Stimulated activated CD4-positive, alpha-beta T cell treated with anti-CD3 and anti-CD28 coated beads, TNF-alpha, amount 100 ng/mL, for 48 hours (primary cell): ENCODE measurements around the gene AKAP12.
A peak's percentile ranks its signal among the peaks of the same experiment; 100 is the strongest.

Experiments used
- DNase-seq, 3 donors: peaks; one replicate each; pipeline ENCODE4 v3.0.0-alpha.2; 2020; ENCODE audit warnings: low read depth in 3 of 3

Gene AKAP12, protein sequence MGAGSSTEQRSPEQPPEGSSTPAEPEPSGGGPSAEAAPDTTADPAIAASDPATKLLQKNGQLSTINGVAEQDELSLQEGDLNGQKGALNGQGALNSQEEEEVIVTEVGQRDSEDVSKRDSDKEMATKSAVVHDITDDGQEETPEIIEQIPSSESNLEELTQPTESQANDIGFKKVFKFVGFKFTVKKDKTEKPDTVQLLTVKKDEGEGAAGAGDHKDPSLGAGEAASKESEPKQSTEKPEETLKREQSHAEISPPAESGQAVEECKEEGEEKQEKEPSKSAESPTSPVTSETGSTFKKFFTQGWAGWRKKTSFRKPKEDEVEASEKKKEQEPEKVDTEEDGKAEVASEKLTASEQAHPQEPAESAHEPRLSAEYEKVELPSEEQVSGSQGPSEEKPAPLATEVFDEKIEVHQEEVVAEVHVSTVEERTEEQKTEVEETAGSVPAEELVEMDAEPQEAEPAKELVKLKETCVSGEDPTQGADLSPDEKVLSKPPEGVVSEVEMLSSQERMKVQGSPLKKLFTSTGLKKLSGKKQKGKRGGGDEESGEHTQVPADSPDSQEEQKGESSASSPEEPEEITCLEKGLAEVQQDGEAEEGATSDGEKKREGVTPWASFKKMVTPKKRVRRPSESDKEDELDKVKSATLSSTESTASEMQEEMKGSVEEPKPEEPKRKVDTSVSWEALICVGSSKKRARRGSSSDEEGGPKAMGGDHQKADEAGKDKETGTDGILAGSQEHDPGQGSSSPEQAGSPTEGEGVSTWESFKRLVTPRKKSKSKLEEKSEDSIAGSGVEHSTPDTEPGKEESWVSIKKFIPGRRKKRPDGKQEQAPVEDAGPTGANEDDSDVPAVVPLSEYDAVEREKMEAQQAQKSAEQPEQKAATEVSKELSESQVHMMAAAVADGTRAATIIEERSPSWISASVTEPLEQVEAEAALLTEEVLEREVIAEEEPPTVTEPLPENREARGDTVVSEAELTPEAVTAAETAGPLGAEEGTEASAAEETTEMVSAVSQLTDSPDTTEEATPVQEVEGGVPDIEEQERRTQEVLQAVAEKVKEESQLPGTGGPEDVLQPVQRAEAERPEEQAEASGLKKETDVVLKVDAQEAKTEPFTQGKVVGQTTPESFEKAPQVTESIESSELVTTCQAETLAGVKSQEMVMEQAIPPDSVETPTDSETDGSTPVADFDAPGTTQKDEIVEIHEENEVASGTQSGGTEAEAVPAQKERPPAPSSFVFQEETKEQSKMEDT (N-terminal part only)

GRCh38 chr6:151239603-151240035, at the start of gene AKAP12:
Gene AKAP12 (plus strand): TSS chr6:151239967. CDS start chr6:151240563, 596 bp downstream.
- DNase-seq: no peak

DNA sequence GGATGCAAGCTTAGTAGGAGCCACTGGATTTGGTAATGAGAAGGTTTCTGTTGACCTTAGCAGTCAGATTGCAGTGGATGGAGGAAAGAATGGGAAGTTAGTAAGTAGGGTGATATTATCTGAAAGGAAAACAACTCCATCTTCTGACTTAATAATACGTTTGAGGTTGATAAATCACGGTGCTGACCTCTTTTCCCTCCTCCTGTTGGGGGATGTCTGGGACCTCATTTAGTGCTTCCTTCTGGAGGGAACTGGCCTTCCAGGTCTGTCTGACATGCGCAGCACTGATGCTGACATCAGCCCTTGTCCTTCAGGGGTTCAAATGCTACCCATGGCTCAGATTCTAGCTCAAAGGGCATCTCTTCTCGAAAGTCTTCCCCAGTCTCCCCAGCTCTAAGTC, 48.2 kb upstream of the AKAP12 start:
- no peak for DNase-seq

- no peak for DNase-seq
Observed at GRCh38 chr6:151196555-151196954, 43.2 kb upstream of the AKAP12 start.

DNA sequence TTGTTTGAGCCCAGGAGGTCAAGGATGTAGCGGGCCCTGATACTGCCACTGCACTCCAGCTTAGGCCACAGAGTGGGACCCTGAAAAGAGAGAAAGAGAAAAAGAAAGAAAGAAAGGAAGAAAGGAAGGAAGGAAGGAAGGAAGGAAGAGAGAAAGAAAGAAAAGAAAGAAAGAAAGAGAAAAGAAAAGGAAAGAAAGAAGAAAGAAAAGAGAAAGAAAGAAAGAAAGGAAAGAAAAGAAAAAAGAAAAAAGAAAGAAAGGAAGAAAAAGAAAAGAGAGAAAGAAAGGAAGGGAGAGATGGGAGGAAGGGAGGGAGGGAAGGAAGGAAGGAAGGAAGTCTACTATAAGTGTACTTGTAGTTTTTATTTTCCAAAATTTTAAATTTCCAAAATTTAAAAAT, 42.2 kb upstream of the AKAP12 start:
- DNase-seq: no peak

- DNase-seq: no peak
Observed at GRCh38 chr6:151199991-151200390, 39.8 kb upstream of the AKAP12 start.

DNA sequence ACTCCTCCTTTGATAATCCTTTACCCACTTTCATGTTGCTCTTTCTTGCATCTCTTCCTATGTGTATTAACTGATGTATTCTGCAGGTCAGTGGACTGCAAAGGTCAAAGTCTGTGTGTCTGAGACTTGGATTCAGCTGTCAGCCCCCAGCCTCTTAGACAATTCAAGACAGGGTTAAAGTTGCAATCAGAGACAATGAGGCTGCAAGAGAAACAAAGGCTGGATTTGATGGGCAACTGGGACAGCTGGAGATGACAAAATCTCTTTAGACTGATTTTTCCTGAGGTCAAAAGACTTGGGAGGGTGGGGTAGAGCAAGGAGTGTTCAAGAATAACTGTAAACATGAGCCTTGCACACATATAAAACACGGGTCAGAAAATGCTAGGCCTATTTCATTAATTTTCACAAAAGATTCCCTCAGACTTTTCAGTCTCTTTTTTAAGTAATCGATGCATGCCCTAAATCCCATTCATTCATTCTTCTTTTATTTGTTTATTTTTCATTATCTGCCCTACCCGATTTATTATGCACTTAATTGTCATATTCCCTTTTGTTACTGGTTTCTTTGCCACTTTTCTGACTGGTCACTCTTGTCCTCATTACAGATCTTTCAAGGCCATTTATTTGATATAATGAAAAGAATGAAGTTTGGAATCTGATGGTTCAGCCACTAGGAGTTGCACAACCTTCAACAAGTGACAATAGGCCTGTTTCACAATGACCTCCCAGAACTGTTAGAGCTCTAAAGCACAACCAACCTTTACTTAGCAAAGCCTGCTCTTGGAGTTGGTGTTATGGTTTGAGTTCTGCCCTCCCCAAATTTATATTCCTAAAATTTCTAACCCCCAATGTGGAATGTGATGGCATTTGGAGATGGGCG, 33.8 kb upstream of the AKAP12 start:
- no peak for DNase-seq

GRCh38 chr6:151207674-151208073, 32.1 kb upstream of the AKAP12 start:
- DNase-seq: no peak

DNA sequence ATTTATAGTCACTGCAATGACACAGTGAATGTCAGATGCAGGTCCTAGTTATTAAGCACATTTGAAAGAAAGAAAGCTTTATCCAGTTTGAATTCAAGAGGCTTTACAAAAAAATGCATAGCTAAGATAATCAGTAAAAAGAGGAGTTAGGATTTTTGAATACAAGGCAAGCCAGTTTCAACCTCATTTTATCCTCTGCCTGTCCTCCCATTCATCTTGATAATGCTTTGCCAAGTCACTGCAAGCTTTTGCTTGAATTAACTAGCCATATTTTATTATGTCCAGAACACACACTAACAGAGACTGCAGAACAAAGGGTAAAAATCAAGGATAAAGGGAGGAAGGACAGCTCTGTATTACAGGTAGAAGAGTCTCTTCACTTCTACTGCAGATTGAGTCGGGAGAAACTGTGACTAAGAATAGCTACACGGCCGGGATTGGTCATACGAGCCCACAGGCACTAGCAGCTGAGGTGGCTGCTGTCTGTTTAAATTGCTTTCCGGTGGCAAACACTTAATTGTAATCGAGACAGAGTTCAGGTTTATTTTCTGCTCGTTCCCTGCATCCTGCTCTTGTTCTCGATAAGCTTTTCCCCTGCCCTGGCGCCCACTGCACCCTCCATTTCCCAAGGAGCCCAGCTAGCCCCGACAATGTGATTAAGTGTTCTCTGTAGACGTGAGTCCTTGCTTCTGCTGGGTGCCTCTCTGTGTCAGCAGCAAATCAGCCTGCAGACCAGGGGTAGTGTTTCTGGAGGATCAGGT, 30.5 kb upstream of the AKAP12 start:
- no peak for DNase-seq

- no peak for DNase-seq
Observed at GRCh38 chr6:151211075-151211474, 28.7 kb upstream of the AKAP12 start.

- no peak for DNase-seq
Observed at GRCh38 chr6:151213352-151213751, 26.4 kb upstream of the AKAP12 start.

- DNase-seq: no peak
Observed at GRCh38 chr6:151215999-151216398, 23.8 kb upstream of the AKAP12 start.

GRCh38 chr6:151216804-151217203, 23.0 kb upstream of the AKAP12 start:
- no peak for DNase-seq

DNA sequence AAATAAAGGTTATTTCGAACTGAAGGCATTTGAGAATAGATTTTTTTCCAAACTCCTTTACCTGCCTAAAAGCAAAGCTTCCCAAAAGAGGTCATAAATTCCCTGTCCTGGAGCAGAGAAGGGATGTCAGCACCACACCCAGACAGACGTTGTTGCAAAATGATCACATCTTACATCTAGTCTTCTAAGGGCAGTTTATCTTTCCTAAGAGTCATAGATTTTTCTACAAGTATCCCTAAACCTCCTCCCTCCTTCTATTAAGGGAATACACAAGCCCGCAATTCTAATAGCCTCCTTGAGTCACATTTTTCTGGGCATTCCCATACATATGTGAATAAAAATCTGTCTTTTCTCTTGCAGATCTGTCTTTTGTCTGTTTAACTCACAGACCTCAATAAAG, 20.6 kb upstream of the AKAP12 start:
- no peak for DNase-seq

- no peak for DNase-seq
Observed at GRCh38 chr6:151224076-151224475, 15.7 kb upstream of the AKAP12 start.

- no peak for DNase-seq
Observed at GRCh38 chr6:151225919-151226318, 13.8 kb upstream of the AKAP12 start.

GRCh38 chr6:151228788-151229400, 10.9 kb upstream of the AKAP12 start:
- DNase-seq: no peak

- DNase-seq: peak; percentile 52 to 55 (median 55)
Observed at GRCh38 chr6:151229401-151230276, 10.1 kb upstream of the AKAP12 start.

GRCh38 chr6:151230277-151230577, 9.5 kb upstream of the AKAP12 start:
- no peak for DNase-seq

DNA sequence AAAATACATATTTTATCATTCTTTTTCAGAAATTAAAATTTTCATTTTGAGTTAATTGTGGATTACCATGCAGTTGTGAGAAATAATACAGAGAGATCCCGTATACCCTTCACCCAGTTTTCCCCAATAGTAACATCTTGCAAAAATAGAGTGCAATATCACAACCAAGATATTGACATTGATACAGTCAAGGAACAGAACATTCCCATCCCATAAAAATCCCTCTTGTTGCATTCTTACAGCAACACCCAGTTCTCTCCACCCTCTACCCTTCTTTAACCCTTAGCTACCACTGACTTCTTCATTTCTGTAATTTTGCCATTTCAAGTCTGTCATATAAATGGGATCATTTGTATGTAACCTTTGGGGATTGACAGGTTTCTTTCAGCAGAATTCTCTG, 6.9 kb upstream of the AKAP12 start:
- no peak for DNase-seq
